ENCODE data around the gene ULK3.

DNA sequence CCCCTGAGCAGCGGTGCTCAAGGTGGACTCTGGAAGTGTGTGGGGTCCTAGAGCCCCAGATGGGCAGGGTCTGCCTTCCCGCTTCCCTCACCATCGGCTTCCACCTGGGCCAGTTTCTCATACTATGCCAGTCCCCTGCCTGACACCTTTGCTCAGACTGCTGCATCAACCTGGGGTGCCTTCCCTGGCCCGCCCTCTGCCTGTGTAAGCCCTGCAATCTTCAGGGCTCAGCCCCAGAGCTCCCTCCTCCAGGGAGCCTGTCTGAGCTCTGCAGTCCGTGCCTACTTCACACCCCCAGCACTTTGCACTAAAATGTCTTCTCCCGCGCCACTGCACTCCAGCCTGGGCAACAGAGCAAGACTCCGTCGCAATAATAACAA lies 48.0 kb downstream of the ULK3 start:
- no peak for TF ChIP-seq SMC3 (IDR thresholded peaks at IDR 0.05; ENCODE audit: low read depth, low read length)
- no peak for TF ChIP-seq RFX5 (IDR thresholded peaks at IDR 0.05; ENCODE audit: low read depth, low read length)
- TF ChIP-seq POLR2A (IDR thresholded peaks at IDR 0.05; ENCODE audit: low read depth, low read length) = no peak
- TF ChIP-seq, protein P1, sequence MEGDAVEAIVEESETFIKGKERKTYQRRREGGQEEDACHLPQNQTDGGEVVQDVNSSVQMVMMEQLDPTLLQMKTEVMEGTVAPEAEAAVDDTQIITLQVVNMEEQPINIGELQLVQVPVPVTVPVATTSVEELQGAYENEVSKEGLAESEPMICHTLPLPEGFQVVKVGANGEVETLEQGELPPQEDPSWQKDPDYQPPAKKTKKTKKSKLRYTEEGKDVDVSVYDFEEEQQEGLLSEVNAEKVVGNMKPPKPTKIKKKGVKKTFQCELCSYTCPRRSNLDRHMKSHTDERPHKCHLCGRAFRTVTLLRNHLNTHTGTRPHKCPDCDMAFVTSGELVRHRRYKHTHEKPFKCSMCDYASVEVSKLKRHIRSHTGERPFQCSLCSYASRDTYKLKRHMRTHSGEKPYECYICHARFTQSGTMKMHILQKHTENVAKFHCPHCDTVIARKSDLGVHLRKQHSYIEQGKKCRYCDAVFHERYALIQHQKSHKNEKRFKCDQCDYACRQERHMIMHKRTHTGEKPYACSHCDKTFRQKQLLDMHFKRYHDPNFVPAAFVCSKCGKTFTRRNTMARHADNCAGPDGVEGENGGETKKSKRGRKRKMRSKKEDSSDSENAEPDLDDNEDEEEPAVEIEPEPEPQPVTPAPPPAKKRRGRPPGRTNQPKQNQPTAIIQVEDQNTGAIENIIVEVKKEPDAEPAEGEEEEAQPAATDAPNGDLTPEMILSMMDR (conservative IDR thresholded peaks at IDR 0.05; ENCODE audit: low read depth, low read length) = no peak

All from IMR-90 (cell line).